H1 (cell line): ENCODE measurements around the gene XKR7.

Experiments used
- ATF2 ChIP-seq: IDR thresholded peaks from 2 replicates; pipeline ENCODE4 v1.6.1; 2012; ENCODE audit warnings: low read length, inconsistent platforms
- BCL11A ChIP-seq, 2 experiments: IDR thresholded peaks; one replicate each; pipeline ENCODE4 v1.6.1; 2011; ENCODE audit warnings: low read depth in 2 of 2, low read length in 2 of 2, mild to moderate bottlenecking in 2 of 2
- CREB1 ChIP-seq: IDR thresholded peaks from 2 replicates; pipeline ENCODE4 v1.6.1; 2012; ENCODE audit warnings: inconsistent platforms
- CTCF ChIP-seq, 3 experiments: IDR thresholded peaks; 1 replicate in 2 of 3; 2 replicates in 1 of 3; pipeline versions ENCODE4 v1.5.1 to v1.6.1; 2011; ENCODE audit warnings: low read length in 3 of 3, mild to moderate bottlenecking in 3 of 3, inconsistent platforms in 2 of 3, low read depth in 1 of 3, moderate library complexity in 1 of 3; ENCODE audit not compliant: insufficient read depth in 1 of 3; ENCODE audit errors: control extremely low read depth in 1 of 3
- EGR1 ChIP-seq: IDR thresholded peaks from 2 replicates; pipeline ENCODE4 v1.6.1; 2011; ENCODE audit warnings: low read depth, low read length, borderline replicate concordance
- EP300 ChIP-seq, 2 experiments: IDR thresholded peaks; 1 replicate in 1 of 2; 2 replicates in 1 of 2; pipeline ENCODE4 v1.6.1; 2011 to 2012; ENCODE audit warnings: low read depth in 2 of 2, low read length in 2 of 2, mild to moderate bottlenecking in 2 of 2, borderline replicate concordance in 1 of 2, inconsistent platforms in 1 of 2, moderate library complexity in 1 of 2
- JUN ChIP-seq: IDR thresholded peaks from 2 replicates; pipeline ENCODE4 v1.6.1; 2011; ENCODE audit warnings: low read depth, mild to moderate bottlenecking, improper control_type of control experiment, low read length
- POLR2AphosphoS5 ChIP-seq: IDR thresholded peaks from 2 replicates; pipeline ENCODE4 v1.6.1; 2011; ENCODE audit warnings: low read depth, low read length
- SP4 ChIP-seq: IDR thresholded peaks from 2 replicates; pipeline ENCODE4 v1.6.1; 2012; ENCODE audit warnings: low read length, inconsistent platforms
- SRF ChIP-seq: IDR thresholded peaks from 2 replicates; pipeline ENCODE4 v1.6.1; 2011; ENCODE audit warnings: mild to moderate bottlenecking, low read depth, low read length, moderate library complexity
- TF ChIP-seq, protein P1 (sequence below): IDR thresholded peaks from 2 replicates; pipeline ENCODE4 v1.6.1; 2012; ENCODE audit warnings: inconsistent platforms

- TF ChIP-seq EP300 (IDR thresholded peaks at IDR 0.05; ENCODE audit: borderline replicate concordance in 1 of 2, low read depth in 2 of 2, low read length in 2 of 2) (no peak), JUN (no peak), EGR1 (no peak), POLR2AphosphoS5 (no peak), CTCF (IDR thresholded peaks at IDR 0.05; ENCODE audit: control extremely low read depth in 1 of 3, insufficient read depth in 1 of 3, low read depth in 1 of 3, low read length in 3 of 3) (no peak), CREB1 (no peak), SP4 (no peak), SRF (no peak), ATF2 (no peak), BCL11A (IDR thresholded peaks at IDR 0.05; ENCODE audit: low read depth in 2 of 2, low read length in 2 of 2) (no peak)
- TF ChIP-seq, protein P1, sequence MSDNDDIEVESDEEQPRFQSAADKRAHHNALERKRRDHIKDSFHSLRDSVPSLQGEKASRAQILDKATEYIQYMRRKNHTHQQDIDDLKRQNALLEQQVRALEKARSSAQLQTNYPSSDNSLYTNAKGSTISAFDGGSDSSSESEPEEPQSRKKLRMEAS = no peak
Measured at GRCh38 chr20:31956556-31957526, 11.1 kb upstream of the XKR7 start.
